Subcutaneous adipose tissue (tissue), 4 donors: ENCODE results near the gene IQGAP1. TPM values are rescaled to one million over a fixed set of nuclear protein-coding genes. Genes with fewer than 3 reads are reported as not detected.

Experiments
- CTCF ChIP-seq: fragments of 450-650 bp; IDR thresholded peaks from one replicate; pipeline ENCODE4 v1.5.1; 2016; ENCODE audit warnings: low read depth, mild to moderate bottlenecking, control low read depth, antibody characterized with exemption, moderate library complexity
- small RNA-seq: library from RNA; depleted of rRNA; stranded (forward); fragments of <200 nt; gene quantifications from one replicate; pipeline ENCODE3, GENCODE V24; 2016
- total RNA-seq, 4 donors: library from RNA; depleted of rRNA; stranded (reverse); fragments of >200 nt; gene quantifications; one replicate each; pipeline ENCODE4 v1.1.0, GENCODE V29; 2016

IQGAP1 gene
- total RNA-seq, 4 donors from 2014 or later = 279 to 493 (median 310) TPM

- TF ChIP-seq CTCF = no peak
These were observed 157.1 kb downstream of the IQGAP1 start for GRCh38 chr15:90545095-90545494.

- no peak for TF ChIP-seq CTCF
These were observed 159.5 kb downstream of the IQGAP1 start for GRCh38 chr15:90547540-90547939.

GRCh38 chr15:90550919-90551318, 162.9 kb downstream of the IQGAP1 start:
- TF ChIP-seq CTCF = no peak

Small RNA genes lying within 50 kb of the gene (small RNA-seq; reads per million reads assigned to genes)
- gene NDUFA3P4 = not detected

Other genes with a start within 250 kb of the IQGAP1 start
- 10 to 100 TPM in 3 of 4 donors, 1 to 10 TPM in 1; 4.4 to 13.4 (median 12.5) TPM for gene SEMA4B, start 186.9 kb upstream of the IQGAP1 start, total RNA-seq
- 10 to 100 TPM; 24.2 to 52.6 (median 38.7) TPM for gene CIB1, start 154.3 kb upstream of the IQGAP1 start, total RNA-seq
- gene GDPGP1, start 154.0 kb upstream of the IQGAP1 start, total RNA-seq = 1 to 10 TPM; 2.6 to 5.9 (median 3.6) TPM
- gene TTLL13, start 138.7 kb upstream of the IQGAP1 start, total RNA-seq = under 1 TPM in 2 of 4 donors, not detected in 2; 0.22 to 0.51 TPM
- gene NGRN, start 122.6 kb upstream of the IQGAP1 start, total RNA-seq = 10 to 100 TPM; 47.9 to 85.1 (median 70.7) TPM
- gene ZNF774, start 36.0 kb upstream of the IQGAP1 start, total RNA-seq = 1 to 10 TPM in 1 of 4 donors, under 1 TPM in 2, not detected in 1; 0.22 to 2.5 (median 0.33) TPM
- 10 to 100 TPM; 26.9 to 54.5 (median 42.1) TPM for gene CRTC3, start 141.7 kb downstream of the IQGAP1 start, total RNA-seq